GM12878 (cell line): ENCODE results near the gene RMI2. TPM values are rescaled to one million over a fixed set of nuclear protein-coding genes. Genes with fewer than 3 reads are reported as not detected.

ENCODE experiments used
- CHD1 ChIP-seq: IDR thresholded peaks from 2 replicates; pipeline ENCODE4 v1.6.1; 2012; ENCODE audit warnings: low read depth, low read length, improper control_type of control experiment
- ESRRA ChIP-seq: IDR thresholded peaks from 2 replicates; pipeline ENCODE4 v1.6.1; 2012; ENCODE audit warnings: mild to moderate bottlenecking, low read length, improper control_type of control experiment
- ETV6 ChIP-seq, 2 experiments: fragments of 450-650 bp in 1 of 2; IDR thresholded peaks in 1 of 2; conservative IDR thresholded peaks in 1 of 2; 2 replicates each; pipeline ENCODE4 v1.6.1; 2014; ENCODE audit warnings: antibody characterized with exemption in 1 of 2, borderline replicate concordance in 1 of 2, low read depth in 1 of 2, mild to moderate bottlenecking in 1 of 2, moderate library complexity in 1 of 2
- HDAC2 ChIP-seq: fragments of 200-600 bp; sonication (generic); IDR thresholded peaks from 2 replicates; pipeline ENCODE4 v1.6.1; 2017
- HDAC6 ChIP-seq: fragments of 200-600 bp; sonication (generic); IDR thresholded peaks from one replicate; pipeline ENCODE4 v1.8.0; 2017; ENCODE audit warnings: antibody characterized with exemption; ENCODE audit not compliant: unreplicated experiment
- HDGF ChIP-seq: fragments of 450-650 bp; IDR thresholded peaks from 2 replicates; pipeline ENCODE4 v1.6.1; 2016; ENCODE audit warnings: antibody characterized with exemption
- NFIC ChIP-seq: IDR thresholded peaks from 2 replicates; pipeline ENCODE4 v1.6.1; 2012; ENCODE audit warnings: low read depth, mild to moderate bottlenecking, inconsistent platforms, low read length, moderate library complexity
- NR2F1 ChIP-seq: fragments of 450-650 bp; conservative IDR thresholded peaks from 2 replicates; pipeline ENCODE4 v1.6.1; 2017; ENCODE audit warnings: mild to moderate bottlenecking
- SMAD5 ChIP-seq: IDR thresholded peaks from 2 replicates; pipeline ENCODE4 v1.6.1; 2016; ENCODE audit warnings: antibody characterized with exemption, low read depth
- TBL1XR1 ChIP-seq: IDR thresholded peaks from 2 replicates; pipeline ENCODE4 v1.6.1; 2012; ENCODE audit warnings: low read depth, low read length, improper control_type of control experiment
- polyA plus RNA-seq, 11 experiments: library from polyadenylated mRNA; depleted of rRNA in 4 of 11; unstranded in 6 of 11; stranded (reverse) in 5 of 11; fragments of >200 nt; fragmentation: Nextera tagmentation in 4 of 11; fragmentation: Illumina TruSeq in 1 of 11; extraction: Ambion mirVana in 4 of 11; extraction: Trizol in 1 of 11; gene quantifications; 1 replicate in 1 of 11; 2 replicates in 10 of 11; pipeline versions ENCODE4 v1.2.1 to v1.2.3, GENCODE V29; 2011 to 2016; ENCODE audit warnings: inconsistent platforms in 2 of 11, missing spikeins in 2 of 11, low read depth in 1 of 11
- total RNA-seq, 4 experiments: library from RNA; depleted of rRNA in 3 of 4; stranded (reverse); fragments of >200 nt in 3 of 4; fragmentation: Illumina TruSeq in 1 of 4; extraction: Trizol in 1 of 4; gene quantifications; 2 replicates each; pipeline versions ENCODE4 v1.2.1 to v1.2.3, GENCODE V29; 2013 to 2021
- TF ChIP-seq, protein P1 (sequence below): IDR thresholded peaks from 2 replicates; pipeline ENCODE4 v1.6.1; 2011; ENCODE audit warnings: borderline replicate concordance, low read depth, mild to moderate bottlenecking, moderate library complexity, mixed read lengths, low read length; ENCODE audit not compliant: insufficient read depth; ENCODE audit errors: extremely low read length
- TF ChIP-seq, protein P2 (sequence below): fragments of 450-650 bp; formaldehyde crosslinking; IDR thresholded peaks from 2 replicates; pipeline ENCODE4 v1.4.0; 2020; ENCODE audit warnings: mild to moderate bottlenecking, moderate library complexity
- TF ChIP-seq, protein P3 (sequence below): fragments of 450-650 bp; IDR thresholded peaks from 2 replicates; pipeline ENCODE4 v1.6.1; 2016; ENCODE audit warnings: mild to moderate bottlenecking, moderate library complexity, borderline replicate concordance
- TF ChIP-seq, protein P4 (sequence below), 3 experiments: IDR thresholded peaks in 2 of 3; conservative IDR thresholded peaks in 1 of 3; 2 replicates each; pipeline ENCODE4 v1.5.1; 2011; ENCODE audit warnings: low read depth in 3 of 3, low read length in 3 of 3, mild to moderate bottlenecking in 3 of 3, control low read depth in 2 of 3, moderate library complexity in 2 of 3, inconsistent platforms in 1 of 3, mixed read lengths in 1 of 3; ENCODE audit not compliant: control insufficient read depth in 2 of 3, insufficient read depth in 1 of 3; ENCODE audit errors: extremely low read depth in 1 of 3
- TF ChIP-seq, protein P5 (sequence below): fragments of 150-350 bp; IDR thresholded peaks from 2 replicates; pipeline ENCODE4 v1.6.1; 2014; ENCODE audit warnings: mild to moderate bottlenecking, low read depth, low read length

RMI2 gene
- total and polyA plus RNA-seq, 10 of the 15 experiments (the other 5 are each of a cell fraction or from before 2014, with no cell fraction given), result 9.6 to 68.8 (median 32.1) TPM

DNA sequence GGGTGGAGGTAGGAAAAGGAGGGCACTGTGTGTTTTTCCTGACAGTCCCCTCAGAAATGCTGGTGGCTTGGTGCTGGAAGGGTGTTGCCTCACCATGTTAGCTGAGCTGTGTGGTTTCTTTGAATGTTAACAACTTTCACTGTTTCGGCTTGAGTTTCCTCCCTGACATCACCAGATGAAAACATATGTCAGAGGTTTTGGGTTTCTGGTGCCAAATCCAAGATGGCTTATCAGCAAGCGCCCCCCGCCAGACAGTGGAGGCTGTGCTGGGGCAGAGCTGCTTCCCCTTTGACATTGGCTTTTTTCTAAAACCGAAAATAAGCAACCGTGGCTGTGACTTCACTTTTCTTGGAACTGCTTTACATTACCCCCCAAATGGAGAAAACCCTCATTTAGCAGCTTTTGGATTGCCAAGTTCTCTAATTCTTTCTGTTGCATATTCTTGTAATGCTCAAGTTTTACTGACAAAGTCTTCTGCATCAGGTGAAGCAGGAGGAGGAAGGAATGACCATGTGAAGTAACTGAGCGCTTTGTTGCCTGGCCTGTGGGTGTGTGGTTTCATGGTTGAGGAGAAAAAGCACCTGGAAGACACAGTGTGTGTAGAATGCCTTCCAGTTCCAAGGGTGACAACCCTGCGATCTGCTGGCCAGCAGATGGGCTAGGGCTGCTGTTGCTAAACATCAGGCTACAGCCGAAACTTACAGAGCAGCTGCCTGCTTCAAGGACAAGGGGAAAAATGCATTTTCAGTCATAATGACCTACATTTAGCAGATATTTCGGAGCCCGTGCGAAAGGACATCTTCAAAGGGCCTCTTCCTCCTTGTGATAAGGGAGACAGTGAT, 9.7 kb downstream of the RMI2 start (continued):
- TF ChIP-seq, protein P1, sequence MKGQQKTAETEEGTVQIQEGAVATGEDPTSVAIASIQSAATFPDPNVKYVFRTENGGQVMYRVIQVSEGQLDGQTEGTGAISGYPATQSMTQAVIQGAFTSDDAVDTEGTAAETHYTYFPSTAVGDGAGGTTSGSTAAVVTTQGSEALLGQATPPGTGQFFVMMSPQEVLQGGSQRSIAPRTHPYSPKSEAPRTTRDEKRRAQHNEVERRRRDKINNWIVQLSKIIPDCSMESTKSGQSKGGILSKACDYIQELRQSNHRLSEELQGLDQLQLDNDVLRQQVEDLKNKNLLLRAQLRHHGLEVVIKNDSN, result no peak
- TF ChIP-seq, protein P2, sequence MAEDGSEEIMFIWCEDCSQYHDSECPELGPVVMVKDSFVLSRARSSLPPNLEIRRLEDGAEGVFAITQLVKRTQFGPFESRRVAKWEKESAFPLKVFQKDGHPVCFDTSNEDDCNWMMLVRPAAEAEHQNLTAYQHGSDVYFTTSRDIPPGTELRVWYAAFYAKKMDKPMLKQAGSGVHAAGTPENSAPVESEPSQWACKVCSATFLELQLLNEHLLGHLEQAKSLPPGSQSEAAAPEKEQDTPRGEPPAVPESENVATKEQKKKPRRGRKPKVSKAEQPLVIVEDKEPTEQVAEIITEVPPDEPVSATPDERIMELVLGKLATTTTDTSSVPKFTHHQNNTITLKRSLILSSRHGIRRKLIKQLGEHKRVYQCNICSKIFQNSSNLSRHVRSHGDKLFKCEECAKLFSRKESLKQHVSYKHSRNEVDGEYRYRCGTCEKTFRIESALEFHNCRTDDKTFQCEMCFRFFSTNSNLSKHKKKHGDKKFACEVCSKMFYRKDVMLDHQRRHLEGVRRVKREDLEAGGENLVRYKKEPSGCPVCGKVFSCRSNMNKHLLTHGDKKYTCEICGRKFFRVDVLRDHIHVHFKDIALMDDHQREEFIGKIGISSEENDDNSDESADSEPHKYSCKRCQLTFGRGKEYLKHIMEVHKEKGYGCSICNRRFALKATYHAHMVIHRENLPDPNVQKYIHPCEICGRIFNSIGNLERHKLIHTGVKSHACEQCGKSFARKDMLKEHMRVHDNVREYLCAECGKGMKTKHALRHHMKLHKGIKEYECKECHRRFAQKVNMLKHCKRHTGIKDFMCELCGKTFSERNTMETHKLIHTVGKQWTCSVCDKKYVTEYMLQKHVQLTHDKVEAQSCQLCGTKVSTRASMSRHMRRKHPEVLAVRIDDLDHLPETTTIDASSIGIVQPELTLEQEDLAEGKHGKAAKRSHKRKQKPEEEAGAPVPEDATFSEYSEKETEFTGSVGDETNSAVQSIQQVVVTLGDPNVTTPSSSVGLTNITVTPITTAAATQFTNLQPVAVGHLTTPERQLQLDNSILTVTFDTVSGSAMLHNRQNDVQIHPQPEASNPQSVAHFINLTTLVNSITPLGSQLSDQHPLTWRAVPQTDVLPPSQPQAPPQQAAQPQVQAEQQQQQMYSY (CRISPR knock-in tag), result no peak
- no peak for TF ChIP-seq HDGF
- TF ChIP-seq, protein P3, sequence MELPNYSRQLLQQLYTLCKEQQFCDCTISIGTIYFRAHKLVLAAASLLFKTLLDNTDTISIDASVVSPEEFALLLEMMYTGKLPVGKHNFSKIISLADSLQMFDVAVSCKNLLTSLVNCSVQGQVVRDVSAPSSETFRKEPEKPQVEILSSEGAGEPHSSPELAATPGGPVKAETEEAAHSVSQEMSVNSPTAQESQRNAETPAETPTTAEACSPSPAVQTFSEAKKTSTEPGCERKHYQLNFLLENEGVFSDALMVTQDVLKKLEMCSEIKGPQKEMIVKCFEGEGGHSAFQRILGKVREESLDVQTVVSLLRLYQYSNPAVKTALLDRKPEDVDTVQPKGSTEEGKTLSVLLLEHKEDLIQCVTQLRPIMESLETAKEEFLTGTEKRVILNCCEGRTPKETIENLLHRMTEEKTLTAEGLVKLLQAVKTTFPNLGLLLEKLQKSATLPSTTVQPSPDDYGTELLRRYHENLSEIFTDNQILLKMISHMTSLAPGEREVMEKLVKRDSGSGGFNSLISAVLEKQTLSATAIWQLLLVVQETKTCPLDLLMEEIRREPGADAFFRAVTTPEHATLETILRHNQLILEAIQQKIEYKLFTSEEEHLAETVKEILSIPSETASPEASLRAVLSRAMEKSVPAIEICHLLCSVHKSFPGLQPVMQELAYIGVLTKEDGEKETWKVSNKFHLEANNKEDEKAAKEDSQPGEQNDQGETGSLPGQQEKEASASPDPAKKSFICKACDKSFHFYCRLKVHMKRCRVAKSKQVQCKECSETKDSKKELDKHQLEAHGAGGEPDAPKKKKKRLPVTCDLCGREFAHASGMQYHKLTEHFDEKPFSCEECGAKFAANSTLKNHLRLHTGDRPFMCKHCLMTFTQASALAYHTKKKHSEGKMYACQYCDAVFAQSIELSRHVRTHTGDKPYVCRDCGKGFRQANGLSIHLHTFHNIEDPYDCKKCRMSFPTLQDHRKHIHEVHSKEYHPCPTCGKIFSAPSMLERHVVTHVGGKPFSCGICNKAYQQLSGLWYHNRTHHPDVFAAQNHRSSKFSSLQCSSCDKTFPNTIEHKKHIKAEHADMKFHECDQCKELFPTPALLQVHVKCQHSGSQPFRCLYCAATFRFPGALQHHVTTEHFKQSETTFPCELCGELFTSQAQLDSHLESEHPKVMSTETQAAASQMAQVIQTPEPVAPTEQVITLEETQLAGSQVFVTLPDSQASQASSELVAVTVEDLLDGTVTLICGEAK, result no peak
- no peak for TF ChIP-seq NFIC
- 0 out of 2 replicates have a peak, but pooled peaks have one; percentile 34 for TF ChIP-seq SMAD5
- TF ChIP-seq ETV6 (conservative IDR thresholded peaks at IDR 0.05 in 1 of 2, IDR thresholded peaks at IDR 0.05 in 1 of 2; ENCODE audit: borderline replicate concordance in 1 of 2, low read depth in 1 of 2), result peak in 1 of 2 experiments; percentile 25; a peak in 2 of 4 replicates
- TF ChIP-seq, protein P4, sequence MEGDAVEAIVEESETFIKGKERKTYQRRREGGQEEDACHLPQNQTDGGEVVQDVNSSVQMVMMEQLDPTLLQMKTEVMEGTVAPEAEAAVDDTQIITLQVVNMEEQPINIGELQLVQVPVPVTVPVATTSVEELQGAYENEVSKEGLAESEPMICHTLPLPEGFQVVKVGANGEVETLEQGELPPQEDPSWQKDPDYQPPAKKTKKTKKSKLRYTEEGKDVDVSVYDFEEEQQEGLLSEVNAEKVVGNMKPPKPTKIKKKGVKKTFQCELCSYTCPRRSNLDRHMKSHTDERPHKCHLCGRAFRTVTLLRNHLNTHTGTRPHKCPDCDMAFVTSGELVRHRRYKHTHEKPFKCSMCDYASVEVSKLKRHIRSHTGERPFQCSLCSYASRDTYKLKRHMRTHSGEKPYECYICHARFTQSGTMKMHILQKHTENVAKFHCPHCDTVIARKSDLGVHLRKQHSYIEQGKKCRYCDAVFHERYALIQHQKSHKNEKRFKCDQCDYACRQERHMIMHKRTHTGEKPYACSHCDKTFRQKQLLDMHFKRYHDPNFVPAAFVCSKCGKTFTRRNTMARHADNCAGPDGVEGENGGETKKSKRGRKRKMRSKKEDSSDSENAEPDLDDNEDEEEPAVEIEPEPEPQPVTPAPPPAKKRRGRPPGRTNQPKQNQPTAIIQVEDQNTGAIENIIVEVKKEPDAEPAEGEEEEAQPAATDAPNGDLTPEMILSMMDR (IDR thresholded peaks at IDR 0.05 in 2 of 3, conservative IDR thresholded peaks at IDR 0.05 in 1 of 3; ENCODE audit: control insufficient read depth in 2 of 3, extremely low read depth in 1 of 3, insufficient read depth in 1 of 3, low read depth in 3 of 3, low read length in 3 of 3), result peak in 2 of 3 experiments; percentile 7 to 38; a peak in 2 of 6 replicates
- no peak for TF ChIP-seq HDAC6
- TF ChIP-seq, protein P5, sequence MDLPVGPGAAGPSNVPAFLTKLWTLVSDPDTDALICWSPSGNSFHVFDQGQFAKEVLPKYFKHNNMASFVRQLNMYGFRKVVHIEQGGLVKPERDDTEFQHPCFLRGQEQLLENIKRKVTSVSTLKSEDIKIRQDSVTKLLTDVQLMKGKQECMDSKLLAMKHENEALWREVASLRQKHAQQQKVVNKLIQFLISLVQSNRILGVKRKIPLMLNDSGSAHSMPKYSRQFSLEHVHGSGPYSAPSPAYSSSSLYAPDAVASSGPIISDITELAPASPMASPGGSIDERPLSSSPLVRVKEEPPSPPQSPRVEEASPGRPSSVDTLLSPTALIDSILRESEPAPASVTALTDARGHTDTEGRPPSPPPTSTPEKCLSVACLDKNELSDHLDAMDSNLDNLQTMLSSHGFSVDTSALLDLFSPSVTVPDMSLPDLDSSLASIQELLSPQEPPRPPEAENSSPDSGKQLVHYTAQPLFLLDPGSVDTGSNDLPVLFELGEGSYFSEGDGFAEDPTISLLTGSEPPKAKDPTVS, result no peak
- TF ChIP-seq HDAC2, result no peak
- TF ChIP-seq CHD1, result no peak; the same call in 1 of the 2 replicates
- TF ChIP-seq TBL1XR1, result peak; percentile 84
- peak; percentile 80 for TF ChIP-seq NR2F1
- no peak for TF ChIP-seq ESRRA
